Vagina (tissue), 2 donors: ENCODE measurements around the gene PSD2. TPM values are rescaled to one million over a fixed set of nuclear protein-coding genes. Genes with fewer than 3 reads are reported as not detected.

Source experiments
- DNase-seq, 2 donors: peaks; one replicate each; pipeline ENCODE4 v3.0.0-alpha.2; 2017; ENCODE audit errors: extremely low spot score in 2 of 2
- H3K27ac ChIP-seq: fragments of 200-600 bp; sonication (generic); one replicate; pipeline ENCODE4 v1.5.1; 2019
- H3K27me3 ChIP-seq: fragments of 200-600 bp; sonication (generic); one replicate; pipeline ENCODE4 v1.5.1; 2019
- H3K36me3 ChIP-seq, 2 donors: fragments of 200-600 bp; sonication (generic); one replicate each; pipeline ENCODE4 v1.5.1; 2017 to 2019
- H3K4me1 ChIP-seq: fragments of 200-600 bp; sonication (generic); one replicate; pipeline ENCODE4 v1.5.1; 2019
- H3K4me3 ChIP-seq, 2 donors: fragments of 200-600 bp; sonication (generic); 1 replicate in 1 of 2; 2 replicates in 1 of 2; pipeline ENCODE4 v1.5.1; 2016 to 2019
- H3K9me3 ChIP-seq: fragments of 200-600 bp; sonication (generic); one replicate; pipeline ENCODE4 v1.5.1; 2019
- CTCF ChIP-seq, 3 experiments: fragments of 450-650 bp in 2 of 3; fragments of 200-600 bp in 1 of 3; sonication (generic) in 1 of 3; IDR thresholded peaks; one replicate each; pipeline ENCODE4 v1.5.1; 2017 to 2019; ENCODE audit warnings: antibody characterized with exemption in 3 of 3, mild to moderate bottlenecking in 2 of 3, moderate library complexity in 2 of 3
- POLR2A ChIP-seq, 2 donors: fragments of 450-650 bp; IDR thresholded peaks; one replicate each; pipeline ENCODE4 v1.6.1; 2017; ENCODE audit warnings: antibody characterized with exemption in 2 of 2, mild to moderate bottlenecking in 2 of 2, moderate library complexity in 2 of 2
- POLR2AphosphoS5 ChIP-seq, 2 donors: sonication (generic); formaldehyde crosslinking; IDR thresholded peaks; one replicate each; pipeline ENCODE4 v1.9.0; 2017; ENCODE audit warnings: antibody characterized with exemption in 2 of 2, mild to moderate bottlenecking in 2 of 2, low read depth in 1 of 2; ENCODE audit not compliant: insufficient read depth in 1 of 2
- intact Hi-C: fragments of 100-400 bp; cut with DNase I; formaldehyde crosslinking; loops from one replicate; pipeline ENCODE4 v1.15.1; 2023
- total RNA-seq: library from RNA; depleted of rRNA; stranded (reverse); fragments of >200 nt; gene quantifications from one replicate; pipeline ENCODE4 v1.2.3, GENCODE V29; 2016

The PSD2 gene
- total RNA-seq, 1 donor from 2014 or later = 0.25 TPM

GRCh38 chr5:139821806-139822552, 26.4 kb downstream of the PSD2 start:
- no peak for DNase-seq

GRCh38 chr5:139822553-139823425, 27.2 kb downstream of the PSD2 start:
- intact Hi-C loops = no loop called here
- Histone ChIP-seq H3K4me3 (no peak overlapping the region), H3K4me1 (no peaks in the 10 kb centered on the region), H3K27me3 (no peaks in the 10 kb centered on the region), H3K36me3 (no peaks in the 10 kb centered on the region), H3K9me3 (no peaks in the 10 kb centered on the region), H3K27ac (no peak overlapping the region)
- TF ChIP-seq POLR2A (IDR thresholded peaks at IDR 0.05) (no peak), CTCF (IDR thresholded peaks at IDR 0.05) (no peak), POLR2AphosphoS5 (IDR thresholded peaks at IDR 0.05; ENCODE audit: insufficient read depth in 1 of 2, low read depth in 1 of 2) (no peak)
- no peak for DNase-seq

More at GRCh38 chr5:139821806-139822552, 26.4 kb downstream of the PSD2 start:
- no peaks in the 10 kb centered on the region for H3K27me3 ChIP-seq
- intact Hi-C loops = no loop called here
- no peaks in the 10 kb centered on the region for H3K36me3 ChIP-seq
- H3K27ac ChIP-seq = no peak overlapping the region
- no peaks in the 10 kb centered on the region for H3K4me1 ChIP-seq
- H3K4me3 ChIP-seq = no peak overlapping the region
- no peak for TF ChIP-seq CTCF (IDR thresholded peaks at IDR 0.05)
- no peak for TF ChIP-seq POLR2AphosphoS5 (IDR thresholded peaks at IDR 0.05; ENCODE audit: insufficient read depth in 1 of 2, low read depth in 1 of 2)
- TF ChIP-seq POLR2A (IDR thresholded peaks at IDR 0.05) = no peak
- H3K9me3 ChIP-seq = no peaks in the 10 kb centered on the region

- Histone ChIP-seq H3K4me1 (no peaks in the 10 kb centered on the region), H3K36me3 (no peaks in the 10 kb centered on the region), H3K27ac (no peak overlapping the region), H3K9me3 (no peaks in the 10 kb centered on the region), H3K4me3 (no peak overlapping the region), H3K27me3 (no peaks in the 10 kb centered on the region)
- intact Hi-C loops = no loop called here
- TF ChIP-seq POLR2AphosphoS5 (IDR thresholded peaks at IDR 0.05; ENCODE audit: insufficient read depth in 1 of 2, low read depth in 1 of 2) = no peak
- no peak for TF ChIP-seq CTCF (IDR thresholded peaks at IDR 0.05)
- no peak for DNase-seq
Observed at GRCh38 chr5:139823757-139824355, 28.2 kb downstream of the PSD2 start.

- no peak overlapping the region for H3K27ac ChIP-seq
- no peak overlapping the region for H3K4me3 ChIP-seq
- H3K9me3 ChIP-seq = no peaks in the 10 kb centered on the region
- H3K36me3 ChIP-seq = no peaks in the 10 kb centered on the region
- no peak for DNase-seq
- no peaks in the 10 kb centered on the region for H3K27me3 ChIP-seq
- intact Hi-C loops = no loop called here
- TF ChIP-seq CTCF (IDR thresholded peaks at IDR 0.05) = no peak
- TF ChIP-seq POLR2AphosphoS5 (IDR thresholded peaks at IDR 0.05; ENCODE audit: insufficient read depth in 1 of 2, low read depth in 1 of 2) = no peak
- TF ChIP-seq POLR2A (IDR thresholded peaks at IDR 0.05) = no peak
- no peaks in the 10 kb centered on the region for H3K4me1 ChIP-seq
Observed at GRCh38 chr5:139825690-139826089, 30.1 kb downstream of the PSD2 start.
